ENCODE results near the gene CNTNAP5.

The CNTNAP5 gene

DNA sequence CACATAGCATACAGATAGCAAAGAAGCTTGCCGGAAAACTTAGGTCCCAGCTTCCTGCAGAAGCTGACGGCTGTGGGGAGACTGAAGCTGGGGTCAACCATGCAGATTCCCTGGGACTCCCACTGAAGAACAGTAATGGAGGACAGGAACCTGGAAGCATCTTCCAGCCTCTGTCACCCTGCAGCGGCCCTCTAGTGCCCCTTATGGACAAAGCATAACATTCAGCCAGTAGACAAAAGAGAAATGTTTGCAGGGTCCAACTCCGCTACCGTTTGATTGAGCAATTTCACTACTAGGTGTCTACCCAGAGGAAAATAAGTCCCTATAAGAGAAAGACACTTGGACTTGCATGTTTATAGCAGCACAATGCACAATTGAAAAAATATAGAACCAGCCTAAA, 460.6 kb downstream of the CNTNAP5 start:
- no peak for DNase-seq

DNA sequence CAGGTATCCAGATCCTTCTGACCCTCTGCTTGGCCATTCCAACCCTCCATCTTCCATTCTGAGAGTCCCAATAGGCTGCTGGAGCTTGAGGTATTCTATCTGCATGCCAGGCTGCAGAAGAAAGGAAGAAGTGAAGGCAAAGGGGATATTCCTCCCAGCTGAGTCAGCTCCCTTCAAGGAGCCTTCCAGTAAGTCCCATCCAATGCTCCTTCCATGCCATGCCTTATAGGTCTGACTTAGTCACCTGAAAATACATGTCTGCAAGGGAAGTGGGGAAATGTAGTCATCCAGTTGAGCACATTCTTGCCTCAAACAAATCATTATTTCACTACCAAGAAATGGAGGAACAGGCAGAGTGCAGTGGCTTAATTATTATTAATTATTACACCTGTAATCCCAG, 464.6 kb downstream of the CNTNAP5 start:
- no peak for DNase-seq

DNA sequence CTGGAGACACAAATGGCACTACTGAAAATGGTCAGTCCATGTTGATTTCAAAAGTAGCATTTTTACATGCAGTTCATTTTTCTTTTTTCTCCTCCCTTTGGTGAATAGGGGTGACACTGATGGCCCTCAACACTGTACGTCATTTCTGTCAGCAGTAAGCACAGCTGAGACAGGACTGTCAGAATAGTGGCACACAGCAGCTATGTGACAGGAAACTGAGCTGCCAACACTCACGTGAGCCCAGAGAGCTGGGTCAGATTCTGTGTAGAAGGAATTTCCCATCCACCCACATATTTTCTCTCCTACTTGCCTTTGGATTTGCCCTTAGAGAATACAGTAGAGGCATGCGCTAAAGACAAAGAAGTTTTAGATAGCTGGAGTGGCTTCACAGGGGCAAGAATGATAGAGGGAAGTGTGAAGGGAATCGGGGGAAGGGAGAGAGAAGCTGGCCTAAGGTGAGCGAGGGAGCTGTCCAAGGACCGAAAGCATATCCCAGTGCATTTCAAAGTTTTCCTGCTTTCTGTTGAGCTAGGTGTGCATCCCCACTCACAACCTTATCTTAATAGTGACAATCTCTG, 476.6 kb downstream of the CNTNAP5 start:
- no peak for DNase-seq

DNA sequence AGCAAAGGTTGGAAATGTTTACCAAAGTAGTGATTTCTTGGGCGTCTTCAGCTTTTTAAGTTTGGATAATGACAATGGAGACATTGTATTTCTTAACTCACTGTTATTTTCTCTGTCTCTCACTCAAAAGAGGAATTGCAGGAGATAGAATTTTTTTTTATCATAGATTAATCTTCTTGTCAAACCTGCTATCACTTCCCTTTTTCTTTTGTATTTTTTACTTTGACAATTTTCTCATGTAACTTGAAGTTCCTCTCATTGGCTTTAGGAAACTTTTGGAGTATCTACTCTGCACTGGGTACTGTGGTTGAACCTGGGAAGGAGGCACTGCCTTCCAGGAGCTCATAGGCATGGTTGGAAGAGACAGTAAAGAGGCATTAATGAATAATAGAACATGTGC, 489.1 kb downstream of the CNTNAP5 start:
- DNase-seq, result no peak

DNA sequence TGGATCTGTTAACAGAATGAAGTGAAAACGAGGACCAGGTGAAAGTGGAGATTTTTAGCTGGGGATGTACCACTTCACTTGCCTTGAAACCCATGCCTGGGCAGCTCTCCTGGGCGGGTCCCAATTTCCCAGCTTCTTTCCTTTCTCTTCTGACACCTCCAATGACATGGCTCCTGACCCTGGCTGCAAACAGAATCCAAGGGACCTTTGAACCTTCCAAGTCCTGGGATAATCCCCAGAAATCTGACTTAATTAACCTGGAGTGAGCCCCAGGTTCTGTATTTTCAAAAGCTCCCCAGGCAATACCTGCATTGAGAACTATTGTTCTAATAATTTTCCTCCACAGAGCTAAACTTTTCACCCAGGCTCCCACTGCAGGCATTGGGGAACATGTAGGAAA, 495.9 kb downstream of the CNTNAP5 start:
- no peak for DNase-seq

DNA sequence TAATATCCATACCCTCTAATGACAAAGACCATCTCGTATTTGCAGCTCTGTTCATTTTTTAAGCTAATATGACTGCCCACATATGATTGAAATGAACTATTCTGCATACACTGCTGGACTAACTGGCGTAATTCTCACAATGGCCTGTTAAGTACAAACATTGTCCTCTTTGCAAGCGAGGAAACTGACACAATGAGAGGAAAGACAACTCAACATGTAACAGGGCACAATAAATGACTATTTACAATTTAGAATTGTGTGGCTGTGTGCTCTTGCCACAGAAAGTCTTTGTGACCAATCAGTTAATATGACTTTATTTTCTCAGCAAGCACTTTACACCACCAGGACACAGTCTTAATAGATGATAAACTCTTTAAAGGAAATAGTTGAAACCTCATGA, 498.0 kb downstream of the CNTNAP5 start:
- DNase-seq, result no peak

DNA sequence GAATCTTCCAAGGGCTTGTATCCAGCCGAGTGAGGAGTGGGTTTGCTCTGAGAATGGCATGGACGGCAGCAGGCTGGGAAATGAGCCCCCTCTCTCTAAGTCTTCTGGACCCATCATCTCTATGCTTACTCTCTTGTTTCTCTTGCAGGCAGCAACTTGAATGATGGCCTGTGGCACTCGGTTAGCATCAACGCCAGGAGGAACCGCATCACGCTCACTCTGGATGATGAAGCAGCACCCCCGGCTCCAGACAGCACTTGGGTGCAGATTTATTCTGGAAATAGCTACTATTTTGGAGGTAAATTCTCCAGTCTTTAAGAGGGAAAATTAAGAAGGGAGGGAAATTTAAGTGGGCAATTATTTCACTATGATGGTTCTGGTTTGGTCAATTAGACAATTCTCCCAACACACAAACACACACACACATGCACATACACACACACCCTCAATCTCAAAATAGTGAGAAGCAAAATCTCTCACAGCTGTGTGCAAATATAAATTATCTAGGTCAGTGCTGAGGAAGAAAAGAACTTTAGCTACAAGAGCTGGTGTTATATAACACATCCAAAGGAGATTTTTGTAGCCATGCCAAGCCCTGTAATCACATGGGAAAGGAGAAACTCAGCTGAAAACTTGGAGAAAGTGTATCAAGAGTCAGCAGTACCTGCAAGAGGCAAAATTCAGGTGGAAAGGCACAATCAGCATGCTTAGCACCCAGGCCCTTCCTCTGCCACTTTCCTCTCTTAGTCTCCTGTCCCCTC, 499.2 kb downstream of the CNTNAP5 start:
- no peak for DNase-seq

DNA sequence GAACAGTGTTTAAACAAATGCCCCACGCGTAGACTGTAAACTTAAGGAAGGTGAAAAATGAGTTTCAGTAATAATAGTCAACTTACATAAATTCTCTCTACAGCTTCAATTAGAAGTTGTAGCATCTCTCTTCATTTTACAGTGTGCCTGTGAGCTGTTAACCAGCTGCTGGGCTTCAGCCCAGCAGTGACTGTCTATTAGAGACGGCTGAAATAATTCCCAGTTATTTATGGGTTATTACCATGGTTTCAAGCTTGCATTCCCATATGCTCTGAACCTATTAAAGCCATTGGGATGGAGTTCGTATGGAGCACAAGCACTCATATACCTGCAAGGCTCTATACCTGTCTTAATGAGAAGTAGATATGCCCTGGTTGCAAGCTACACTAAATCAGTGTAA, 501.1 kb downstream of the CNTNAP5 start:
- DNase-seq, result no peak

DNA sequence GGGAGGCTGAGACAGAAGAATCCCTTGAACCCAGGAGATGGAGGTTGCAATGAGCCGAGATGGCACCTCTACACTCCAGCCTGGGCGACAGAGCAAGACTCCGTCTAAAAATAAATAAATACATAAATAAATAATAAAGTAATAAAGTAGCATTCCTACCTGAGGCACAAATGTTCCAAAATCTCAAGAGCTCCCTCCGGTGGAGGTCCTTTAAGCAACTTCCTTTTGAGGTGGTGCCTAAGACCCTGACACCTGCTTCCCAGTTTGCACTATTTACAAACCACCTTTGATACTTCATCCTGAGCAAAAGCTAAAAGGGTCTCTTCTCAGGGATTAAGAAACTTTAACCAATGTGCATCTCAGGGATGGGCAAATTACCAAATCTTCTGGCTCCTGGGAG, 505.1 kb downstream of the CNTNAP5 start:
- DNase-seq, result no peak

DNA sequence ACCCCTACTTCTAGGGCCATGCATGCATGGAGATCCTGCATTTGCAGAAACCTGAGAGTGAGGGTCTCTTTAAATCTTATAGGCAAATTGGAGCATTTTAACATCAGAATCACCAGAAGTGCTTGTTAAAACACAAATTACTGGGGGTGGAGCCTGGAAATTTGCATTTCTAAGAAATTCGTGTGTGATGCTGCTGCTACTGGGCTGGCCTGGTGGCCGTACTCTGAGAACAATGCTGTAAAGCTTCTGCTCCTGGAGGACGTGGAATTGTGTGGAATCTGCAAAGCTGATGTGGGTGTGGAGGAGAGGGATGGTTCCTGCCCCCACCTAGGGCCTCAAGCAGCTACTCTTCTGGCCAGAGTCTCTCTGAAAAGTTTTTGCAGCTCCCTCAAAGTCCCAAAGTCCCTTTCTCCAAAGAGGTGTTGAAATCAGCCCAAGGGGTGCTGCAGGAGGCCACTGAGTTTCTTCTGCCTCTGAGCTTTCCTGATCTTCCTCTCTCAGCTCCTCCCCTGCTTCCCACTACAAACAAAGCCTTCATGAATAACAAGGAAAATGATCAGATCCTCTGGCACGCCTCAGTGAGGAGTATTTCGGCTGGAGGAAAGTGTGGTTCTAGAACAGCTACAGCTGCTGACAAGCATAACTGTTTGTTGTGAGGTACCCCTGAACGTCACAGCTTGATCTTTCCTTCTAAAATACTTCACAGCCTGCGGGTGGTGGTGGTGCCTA, 508.3 kb downstream of the CNTNAP5 start:
- no peak for DNase-seq

DNA sequence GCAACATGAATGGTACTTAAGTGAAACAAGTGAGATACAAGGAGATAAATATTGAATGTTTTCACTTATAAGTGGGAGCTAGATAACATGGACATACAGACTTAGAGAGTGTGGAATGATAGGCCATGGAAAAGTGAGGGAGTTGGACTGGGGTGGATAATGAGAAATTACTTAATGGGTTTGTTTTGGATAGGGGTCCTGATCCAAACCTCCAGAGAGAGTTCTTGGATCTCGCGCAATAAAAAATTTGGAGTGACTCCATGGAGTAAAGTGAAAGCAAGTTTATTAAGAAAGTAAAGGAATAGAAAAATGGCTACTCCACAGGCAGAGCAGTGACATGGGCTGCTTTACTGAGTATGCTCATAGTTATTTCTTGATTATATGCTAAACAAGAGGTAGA, 508.9 kb downstream of the CNTNAP5 start:
- no peak for DNase-seq

DNA sequence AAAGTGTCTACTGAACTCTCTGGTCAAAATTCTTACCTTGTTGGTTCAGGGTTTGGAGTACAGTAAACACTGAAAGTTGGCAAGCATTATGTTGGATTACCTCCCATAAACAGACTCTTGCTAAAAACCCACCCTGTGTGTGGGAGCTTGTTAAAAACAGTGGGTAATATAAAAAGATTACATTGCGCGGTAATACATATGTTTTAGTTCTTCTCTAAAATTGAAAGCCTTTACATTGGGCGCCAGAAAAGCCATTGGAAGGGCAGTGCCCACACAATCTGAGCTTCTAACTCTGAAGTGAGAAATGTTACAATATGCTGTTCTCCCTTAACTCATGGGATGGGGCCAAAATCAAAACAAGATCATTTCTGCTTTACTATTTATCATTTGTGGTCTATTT, 510.7 kb downstream of the CNTNAP5 start:
- DNase-seq, result no peak

DNA sequence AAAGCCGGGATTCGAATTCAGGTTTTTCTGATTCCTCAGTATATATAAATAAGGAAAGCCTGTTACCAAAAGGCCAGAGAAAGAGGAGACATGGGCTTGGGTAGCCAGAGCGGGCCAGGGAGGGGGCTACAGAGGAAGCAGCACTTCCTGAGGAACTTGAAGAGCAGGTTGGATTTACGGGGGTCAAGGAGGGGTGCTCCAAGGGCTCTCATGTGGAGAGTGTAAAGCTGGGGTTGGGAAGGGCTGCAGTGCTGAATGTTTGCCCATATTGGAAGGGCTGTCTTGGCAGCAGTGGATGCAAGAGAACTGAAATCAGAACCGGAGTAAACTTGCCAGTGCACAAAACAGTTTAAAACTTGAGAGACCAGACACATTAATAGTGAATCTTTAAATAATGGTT, 511.5 kb downstream of the CNTNAP5 start:
- DNase-seq, result no peak

DNA sequence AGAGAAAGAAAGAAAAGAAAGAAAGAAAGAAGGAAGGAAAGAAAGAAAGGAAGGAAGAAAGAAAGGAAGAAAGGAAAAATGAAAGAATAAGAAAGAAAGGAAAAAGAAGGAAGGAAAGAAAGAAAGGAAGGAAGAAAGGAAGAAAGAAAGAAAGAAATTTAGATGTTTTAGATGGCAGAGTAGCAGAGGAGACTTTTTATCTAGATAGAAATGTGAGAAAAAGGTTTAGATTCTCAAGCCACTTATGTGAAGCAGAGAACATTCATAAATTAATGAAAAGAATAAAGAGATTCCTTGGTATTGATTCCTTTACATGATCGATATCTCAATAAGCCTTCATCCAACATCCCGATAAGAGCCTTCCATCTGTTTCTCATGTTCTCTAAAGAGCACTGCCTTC, 513.5 kb downstream of the CNTNAP5 start:
- no peak for DNase-seq

DNA sequence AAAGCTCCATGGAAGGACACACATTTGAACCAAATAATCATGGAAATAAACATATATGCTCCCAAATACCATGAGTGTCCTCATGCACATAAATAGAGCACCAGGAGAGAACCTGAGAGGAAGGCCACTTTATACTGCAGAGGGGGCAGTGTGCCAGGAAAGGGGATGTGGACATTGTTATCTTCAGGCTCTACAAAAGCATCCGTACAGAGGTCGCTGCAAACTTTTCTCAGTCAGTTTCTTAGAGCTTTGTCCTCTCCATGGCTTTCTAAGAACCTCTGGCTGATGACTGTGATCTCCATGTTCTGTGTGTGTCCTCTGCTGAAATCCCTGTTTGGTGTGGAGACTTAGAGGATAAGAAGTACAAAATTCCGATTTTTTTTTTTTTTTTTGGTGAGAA, 515.7 kb downstream of the CNTNAP5 start:
- no peak for DNase-seq

DNA sequence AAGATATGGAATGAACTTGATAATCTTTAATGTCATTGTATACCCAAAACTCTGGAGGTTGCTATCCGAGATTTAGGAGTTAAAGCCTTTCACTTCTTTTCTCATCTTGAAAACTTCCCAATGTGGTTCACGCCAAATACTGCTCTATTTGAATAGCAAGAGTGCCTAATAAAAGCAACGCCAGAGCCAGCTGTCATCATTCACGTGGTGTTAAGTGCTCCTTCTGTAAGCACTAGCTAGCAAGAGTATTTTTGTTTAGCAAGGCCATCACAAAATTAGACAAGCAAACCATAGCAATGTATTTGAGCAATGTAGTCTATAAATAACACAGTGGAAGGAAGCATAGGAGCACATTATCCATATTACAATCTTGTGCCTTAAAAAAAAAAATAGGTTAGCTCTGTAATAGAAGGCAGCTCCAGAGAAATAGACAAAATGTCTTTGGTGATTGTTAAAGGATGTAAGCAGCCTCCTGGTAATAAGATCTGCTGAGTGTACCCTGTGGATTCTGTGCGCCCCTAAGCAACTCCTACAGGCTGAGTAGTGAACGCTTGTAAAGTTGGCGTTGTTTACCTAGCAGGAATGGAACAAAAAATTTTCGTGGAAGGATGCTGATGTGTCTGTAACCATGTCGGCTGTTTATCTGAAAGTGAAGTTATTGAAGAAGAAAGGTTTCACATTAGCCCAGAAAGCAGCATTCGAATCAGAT, 518.0 kb downstream of the CNTNAP5 start:
- DNase-seq, result no peak

DNA sequence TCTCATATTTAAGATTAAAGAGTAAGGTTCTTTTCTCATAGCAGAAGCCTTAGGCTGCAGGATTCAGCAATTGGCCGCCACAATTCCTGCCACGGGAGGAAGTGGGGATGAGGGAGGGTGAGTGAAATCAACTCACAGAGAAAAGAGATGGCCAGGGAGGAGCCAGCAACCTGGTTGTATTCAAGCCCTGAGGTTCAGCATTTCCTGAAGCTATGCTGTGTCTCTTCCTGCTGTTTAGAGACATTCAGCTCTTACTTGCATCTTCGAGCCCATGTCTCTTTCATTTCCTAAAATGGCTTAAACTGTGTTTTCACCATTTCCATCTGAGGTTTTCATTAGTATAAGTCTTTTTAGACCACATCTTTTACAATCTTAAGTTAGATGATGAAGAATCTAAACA, 522.6 kb downstream of the CNTNAP5 start:
- no peak for DNase-seq

DNA sequence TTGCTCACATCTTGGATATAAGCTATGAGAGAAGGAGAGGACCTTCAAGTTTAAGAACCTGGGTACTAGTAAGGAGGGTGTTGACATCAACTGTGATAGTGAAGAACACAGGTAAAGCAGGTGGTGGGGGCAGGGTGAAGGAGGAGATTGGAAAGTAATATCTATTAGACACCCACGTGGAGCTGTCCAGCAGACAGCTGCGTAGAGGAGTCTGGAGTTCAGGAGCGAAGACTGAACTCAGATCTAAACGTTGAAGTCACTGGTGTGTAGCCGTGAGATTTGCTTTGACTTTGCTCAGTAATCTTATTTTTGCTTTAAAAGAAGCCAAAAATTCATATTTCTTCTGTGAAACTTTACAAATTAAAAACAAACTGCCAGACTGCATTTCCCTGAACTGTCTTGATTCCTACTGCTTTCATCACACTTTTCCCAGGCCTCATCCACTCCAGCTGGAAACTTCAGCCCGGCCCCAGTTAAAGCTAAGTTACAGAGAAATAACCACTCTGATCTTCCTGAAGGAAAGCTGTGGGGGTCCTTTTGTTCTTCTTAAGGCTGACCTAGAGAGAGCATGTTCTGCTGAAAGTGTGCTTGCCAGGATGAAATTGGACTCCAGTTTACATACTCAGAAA, 533.3 kb downstream of the CNTNAP5 start:
- DNase-seq, result no peak

DNA sequence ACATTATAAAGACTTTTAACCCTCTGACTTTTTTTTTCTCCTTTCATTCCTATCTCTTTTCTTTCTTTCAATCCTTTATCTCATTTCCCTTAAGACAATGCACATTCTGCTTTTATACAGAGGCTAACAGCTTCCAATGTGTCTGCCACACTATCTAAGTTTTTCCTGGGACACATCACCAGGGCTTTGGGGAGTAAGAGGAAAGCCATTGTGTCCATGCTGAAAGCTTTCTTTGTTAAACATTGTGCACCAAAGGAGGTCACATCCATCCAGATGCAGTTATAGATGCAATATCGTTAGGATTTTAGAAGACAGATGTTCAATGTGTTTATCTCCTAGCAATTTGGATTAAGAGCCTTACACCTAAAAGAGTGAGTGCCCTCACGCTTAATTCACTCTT, 534.1 kb downstream of the CNTNAP5 start:
- DNase-seq, result no peak

DNA sequence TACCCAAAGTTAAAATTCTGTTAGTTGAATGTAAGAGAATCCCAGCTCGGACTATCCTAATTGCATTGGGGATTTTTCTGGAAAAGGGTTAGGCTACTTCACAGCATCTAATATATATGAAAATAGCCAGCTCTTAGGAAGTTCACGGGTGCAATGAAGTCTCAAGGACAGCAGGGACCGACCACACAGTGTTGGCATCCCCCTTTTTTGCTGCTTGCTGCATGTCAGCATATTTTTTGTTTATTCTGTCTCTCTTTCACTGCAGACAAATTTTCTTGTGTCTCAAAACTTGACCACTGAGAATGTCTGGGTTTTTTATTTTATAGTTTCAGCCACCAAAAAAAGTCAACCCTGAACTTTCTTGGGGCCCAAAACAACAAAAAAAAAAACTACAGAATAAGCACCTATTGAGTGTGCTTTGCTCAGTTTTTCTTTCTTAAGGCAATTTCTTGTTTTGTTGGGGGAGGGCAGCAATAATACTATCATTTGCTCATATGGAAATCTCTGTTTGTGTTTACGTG, 535.6 kb downstream of the CNTNAP5 start:
- DNase-seq, result no peak

DNA sequence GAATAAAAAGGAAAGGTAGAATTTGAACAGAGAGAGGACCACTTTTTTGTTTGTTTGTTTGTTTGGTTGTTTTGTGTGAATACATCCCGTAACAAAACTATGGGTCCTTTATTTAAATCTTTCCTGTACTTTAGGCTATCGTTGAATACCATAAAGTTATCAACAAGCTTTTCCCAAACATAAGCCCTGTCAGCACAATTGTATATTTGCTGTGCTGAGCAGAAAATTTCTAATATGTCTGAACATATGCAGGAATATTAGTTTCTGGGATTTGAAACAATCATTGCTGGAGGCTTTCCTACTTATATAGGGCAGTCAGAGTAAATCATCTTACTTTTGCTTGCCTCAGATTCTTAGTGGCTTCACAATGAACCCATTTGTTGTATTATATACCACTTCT, 536.4 kb downstream of the CNTNAP5 start:
- DNase-seq, result no peak

DNA sequence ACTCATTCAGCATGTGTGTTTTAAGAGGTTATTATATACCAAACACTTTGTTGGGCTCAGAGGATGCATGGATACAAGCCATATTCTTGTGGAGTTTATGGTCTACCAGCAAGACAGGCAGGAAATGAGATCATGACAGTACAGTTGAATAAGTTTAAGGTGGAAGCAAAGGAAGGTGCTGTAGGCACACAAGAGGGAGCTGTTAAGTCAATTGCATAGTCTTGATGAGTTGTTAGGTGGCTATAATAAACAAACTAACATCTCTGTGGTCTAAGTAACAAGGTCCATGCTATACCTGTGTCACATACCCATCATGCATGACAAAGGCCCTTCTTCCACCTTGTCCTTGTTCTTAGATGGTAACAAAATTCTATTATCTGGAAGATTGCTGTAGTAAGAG, 538.3 kb downstream of the CNTNAP5 start:
- no peak for DNase-seq

DNA sequence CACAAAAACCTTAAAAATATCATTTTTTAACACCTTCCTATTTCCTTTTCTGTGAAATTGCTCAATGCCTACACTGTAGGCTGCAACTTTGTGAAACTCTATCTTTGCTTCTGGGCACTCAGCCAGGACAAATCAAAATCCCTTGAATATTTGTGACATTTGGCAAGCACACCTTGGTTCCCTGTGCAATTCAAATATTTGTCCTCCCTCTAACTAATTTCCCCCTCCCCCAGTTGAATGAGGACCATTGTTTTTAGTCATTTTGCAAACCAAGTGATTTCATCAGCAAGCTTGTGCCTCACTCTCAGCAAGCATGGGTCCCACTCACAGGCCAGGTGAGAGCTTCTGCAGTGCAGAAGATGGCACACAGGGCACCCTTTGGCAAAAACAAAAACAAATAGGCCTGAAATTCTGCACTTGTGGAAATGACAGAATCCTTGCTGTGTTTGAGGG, 541.5 kb downstream of the CNTNAP5 start:
- no peak for DNase-seq
